ENCODE measurements around the gene KRT26. TPM values are rescaled to one million over a fixed set of nuclear protein-coding genes. Genes with fewer than 3 reads are reported as not detected.

Gene KRT26
- total and polyA plus RNA-seq, 2 of the 8 experiments (the other 6 are each of a cell fraction or from before 2014, with no cell fraction given) = not detected

GRCh38 chr17:40799859-40800258 lies 27.9 kb upstream of the KRT26 start, which contains the start of gene KRT28:
KRT28 (minus strand) TSS chr17:40799959; CDS start chr17:40799893, 66 bp downstream.
- Histone ChIP-seq H3K18ac (ENCODE audit: extremely low read depth, low read length) (no peak within 1 kb of the TSS), H3K27me3 (replicated peaks in 1 of 4; ENCODE audit: control insufficient read depth in 3 of 4, extremely low read depth in 1 of 4, insufficient read depth in 3 of 4, low read length in 3 of 4) (0 out of 7 replicates have a peak, but pooled peaks cover 0 to 3% (median 0%) of the 10 kb centered on the region in 4 experiments), H3K4me1 (replicated peaks in 1 of 4; ENCODE audit: control insufficient read depth in 3 of 4, insufficient read depth in 4 of 4, low read length in 3 of 4) (no peaks in the 10 kb centered on the region), H2BK20ac (ENCODE audit: low read length) (no peak within 1 kb of the TSS), H3K27ac (ENCODE audit: low read depth, low read length) (no peak within 1 kb of the TSS), H3K79me2 (ENCODE audit: control insufficient read depth in 1 of 2, insufficient read depth in 2 of 2, low read length in 2 of 2) (no peaks in the 10 kb centered on the region), H3K9me3 (ENCODE audit: insufficient read depth in 2 of 2, low read depth in 1 of 2, low read length in 1 of 2) (no peaks in the 10 kb centered on the region), H3K9ac (replicated peaks in 1 of 4; ENCODE audit: extremely low read depth in 1 of 4, low read depth in 3 of 4, low read length in 3 of 4) (no peak within 1 kb of the TSS), H3K4me2 (ENCODE audit: insufficient read depth in 1 of 2, low read depth in 2 of 2, low read length in 2 of 2) (no peak within 1 kb of the TSS), H4K5ac (ENCODE audit: insufficient read length, low read depth, low read length) (no peak within 1 kb of the TSS), H3K23ac (ENCODE audit: insufficient read length) (no peak within 1 kb of the TSS), H2BK5ac (ENCODE audit: low read depth, low read length) (no peak within 1 kb of the TSS), H2BK12ac (ENCODE audit: low read depth, low read length) (no peak within 1 kb of the TSS), H4K20me1 (replicated peaks in 1 of 2; ENCODE audit: control insufficient read depth in 1 of 2, insufficient read depth in 2 of 2, low read length in 2 of 2) (no peaks in the 10 kb centered on the region), H4K8ac (ENCODE audit: extremely low read depth, insufficient read depth, low read length) (no peak within 1 kb of the TSS), H3K4ac (replicated peaks; ENCODE audit: insufficient read length, low read depth, low read length) (no peak within 1 kb of the TSS), H2BK15ac (ENCODE audit: low read length) (no peak within 1 kb of the TSS), H2BK120ac (replicated peaks; ENCODE audit: low read depth, low read length) (no peak within 1 kb of the TSS), H3K79me1 (ENCODE audit: low read depth, low read length) (no peaks in the 10 kb centered on the region), H2AK5ac (ENCODE audit: low read depth, low read length) (no peak within 1 kb of the TSS), H3K14ac (ENCODE audit: insufficient read length) (no peak within 1 kb of the TSS), H2AFZ (ENCODE audit: low read length) (no peak within 1 kb of the TSS), H3K36me3 (ENCODE audit: control insufficient read depth in 2 of 4, insufficient read depth in 4 of 4, low read length in 3 of 4) (no peaks in the 10 kb centered on the region), H4K91ac (replicated peaks; ENCODE audit: insufficient read length, low read length) (no peak within 1 kb of the TSS), H3K56ac (replicated peaks; ENCODE audit: insufficient read length, low read depth, low read length) (no peak within 1 kb of the TSS), H3K23me2 (ENCODE audit: low read depth, low read length) (no peaks in the 10 kb centered on the region), H3K4me3 (ENCODE audit: extremely low read depth in 1 of 4, insufficient read depth in 2 of 4, low read depth in 3 of 4, low read length in 4 of 4) (no peak within 1 kb of the TSS)
- ChIA-PET POLR2A (ENCODE audit: partially characterized antibody) (no interaction called here), CTCF (ENCODE audit: partially characterized antibody) (interaction anchor here (1.0 kb wide), 1 partner anchor 9 kb away, joined by 3 read pairs; no protein-coding TSS in a partner anchor)
- WGBS, 2 experiments (ENCODE audit: extremely low coverage in 1 of 2, insufficient coverage in 1 of 2, insufficient read length in 1 of 2, insufficient replicate concordance in 2 of 2, low coverage in 1 of 2, low lambda C conversion rate in 2 of 2, missing lambda C conversion rate in 1 of 2) = 82% methylated on average over 3 of the region's 3 CpGs; no CpG with 5 or more reads in 1 of the 2 experiments
- DNase-seq (ENCODE audit: low read depth in 1 of 2, low spot score in 2 of 2) (no peak), FAIRE-seq (no peak)
- no peak for TF ChIP-seq SUZ12 (IDR thresholded peaks at IDR 0.05; ENCODE audit: low read length)
- no peak for TF ChIP-seq BRCA1 (IDR thresholded peaks at IDR 0.05; ENCODE audit: low read depth, low read length)
- no peak for TF ChIP-seq E2F6 (IDR thresholded peaks at IDR 0.05)
